HCT116 (cell line): ENCODE results near the gene S1PR1. TPM values are rescaled to one million over a fixed set of nuclear protein-coding genes. Genes with fewer than 3 reads are reported as not detected.

Source experiments
- ATAC-seq: fragments of 200-7000 bp; cut with Tn5 transposase; 2 replicates; pipeline ENCODE4 v1.9.1; 2020; ENCODE audit warnings: mild to moderate bottlenecking, moderate library complexity
- BruUV-seq: library from RNA; stranded (reverse); fragments of 400-500 nt; replicated peaks from 2 replicates; lab custom pipeline; 2021; lab: Mats Ljungman, UMichigan
- CTCF ChIA-PET: fragments of 300-600 bp; sonication (Branson Sonifier 250); formaldehyde crosslinking; loops from one replicate; lab custom pipeline; 2021; ENCODE audit warnings: antibody characterized with exemption; lab: Charles Lee
- POLR2A ChIA-PET: fragments of 300-600, 350-600 bp; sonication (Branson Sonifier 250); formaldehyde crosslinking; loops from one replicate; lab custom pipeline; 2021; ENCODE audit warnings: antibody characterized with exemption; lab: Charles Lee
- RAD21 ChIA-PET, 2 experiments: fragments of 300-600 bp; sonication (Branson Sonifier 250); formaldehyde crosslinking; loops; one replicate each; lab custom pipeline; 2023; ENCODE audit warnings: low total read pairs in 2 of 2; ENCODE audit not compliant: uncharacterized antibody in 2 of 2, unreplicated experiment in 2 of 2, low non-redundant PET in 1 of 2; lab: Charles Lee
- DNase-seq: peaks from one replicate; pipeline ENCODE4 v3.0.0-alpha.2; 2010; ENCODE audit warnings: low read depth, low spot score
- H2AFZ ChIP-seq: fragments of 200-600 bp; shearing (Covaris generic), sonication (generic); 2 replicates; pipeline ENCODE4 v1.6.1; 2017; ENCODE audit warnings: low read depth, mixed run types, mixed read lengths, antibody characterized with exemption, low read length; ENCODE audit not compliant: poor library complexity, severe bottlenecking
- H3K27ac ChIP-seq: 2 replicates; pipeline ENCODE4 v1.5.1; 2012; ENCODE audit warnings: low read depth, low read length
- H3K27me3 ChIP-seq: fragments of 200-600 bp; sonication (generic); 2 replicates; pipeline ENCODE4 v1.6.1; 2016; ENCODE audit warnings: mixed run types, low read length, mixed read lengths; ENCODE audit not compliant: insufficient read depth
- H3K36me3 ChIP-seq, 2 experiments: fragments of 200-500 bp in 1 of 2; fragments of 200-600 bp in 1 of 2; sonication (Bioruptor generic) in 1 of 2; sonication (generic) in 1 of 2; 2 replicates each; pipeline versions ENCODE4 v1.5.1 to v1.6.1; 2014 to 2016; ENCODE audit warnings: low read length in 2 of 2, inconsistent platforms in 1 of 2, mixed read lengths in 1 of 2, mixed run types in 1 of 2; ENCODE audit not compliant: insufficient read depth in 2 of 2, control insufficient read depth in 1 of 2
- H3K4me1 ChIP-seq, 2 experiments: fragments of 200-600 bp in 1 of 2; sonication (generic) in 1 of 2; 2 replicates each; pipeline versions ENCODE4 v1.5.1 to v1.6.1; 2012 to 2017; ENCODE audit warnings: low read length in 2 of 2, inconsistent platforms in 1 of 2, mild to moderate bottlenecking in 1 of 2, mixed read lengths in 1 of 2, mixed run types in 1 of 2, moderate library complexity in 1 of 2; ENCODE audit not compliant: insufficient read depth in 2 of 2, control insufficient read depth in 1 of 2
- H3K4me2 ChIP-seq: fragments of 200-600 bp; sonication (generic); 2 replicates; pipeline ENCODE4 v1.6.1; 2017; ENCODE audit warnings: mixed run types, low read length, mixed read lengths
- H3K4me3 ChIP-seq, 2 experiments: fragments of 200-600 bp in 1 of 2; sonication (generic) in 1 of 2; replicated peaks in 1 of 2; 2 replicates each; pipeline ENCODE4 v1.5.1; 2011 to 2016; ENCODE audit warnings: low read length in 2 of 2, control low read depth in 1 of 2, low read depth in 1 of 2, mild to moderate bottlenecking in 1 of 2, mixed read lengths in 1 of 2, mixed run types in 1 of 2
- H3K79me2 ChIP-seq: fragments of 200-600 bp; sonication (generic); 2 replicates; pipeline ENCODE4 v1.6.1; 2017; ENCODE audit warnings: mild to moderate bottlenecking, mixed run types, low read length, moderate library complexity, mixed read lengths; ENCODE audit not compliant: insufficient read depth
- H3K9ac ChIP-seq: fragments of 200-600 bp; sonication (generic); 2 replicates; pipeline ENCODE4 v1.6.1; 2016; ENCODE audit warnings: low read length, mixed read lengths
- H3K9me2 ChIP-seq: fragments of 200-600 bp; sonication (generic), shearing (Covaris generic); 2 replicates; pipeline ENCODE4 v1.6.1; 2017; ENCODE audit warnings: mixed run types, mild to moderate bottlenecking, moderate library complexity; ENCODE audit not compliant: insufficient read depth
- H3K9me3 ChIP-seq, 2 experiments: fragments of 200-500 bp in 1 of 2; fragments of 200-600 bp in 1 of 2; sonication (Bioruptor generic) in 1 of 2; sonication (generic) in 1 of 2; 2 replicates each; pipeline ENCODE4 v1.6.1; 2014 to 2017; ENCODE audit warnings: low read length in 2 of 2, mixed read lengths in 2 of 2, inconsistent platforms in 1 of 2, low read depth in 1 of 2, mild to moderate bottlenecking in 1 of 2, mixed run types in 1 of 2, moderate library complexity in 1 of 2; ENCODE audit not compliant: control insufficient read depth in 1 of 2, insufficient read depth in 1 of 2
- H4K20me1 ChIP-seq: fragments of 200-600 bp; sonication (generic), shearing (Covaris generic); 2 replicates; pipeline ENCODE4 v1.6.1; 2017; ENCODE audit warnings: mixed run types, mild to moderate bottlenecking, moderate library complexity; ENCODE audit not compliant: insufficient read depth
- CBX3 ChIP-seq: IDR thresholded peaks from 2 replicates; pipeline ENCODE4 v1.6.1; 2012; ENCODE audit warnings: low read depth
- CEBPB ChIP-seq: IDR thresholded peaks from 2 replicates; pipeline ENCODE4 v1.6.1; 2012; ENCODE audit warnings: low read depth
- CTCF ChIP-seq, 3 experiments: fragments of 200-600 bp in 1 of 3; sonication (generic) in 1 of 3; IDR thresholded peaks in 2 of 3; conservative IDR thresholded peaks in 1 of 3; 2 replicates each; pipeline ENCODE4 v1.5.1; 2012 to 2017; ENCODE audit warnings: low read depth in 2 of 3, low read length in 2 of 3, antibody characterized with exemption in 1 of 3, borderline replicate concordance in 1 of 3, control low read depth in 1 of 3, mild to moderate bottlenecking in 1 of 3, mixed read lengths in 1 of 3, mixed run types in 1 of 3, moderate library complexity in 1 of 3; ENCODE audit not compliant: insufficient read depth in 1 of 3
- EZH2phosphoT487 ChIP-seq: fragments of 200-600 bp; IDR thresholded peaks from 2 replicates; pipeline ENCODE4 v1.6.1; 2018; ENCODE audit warnings: antibody characterized with exemption, borderline replicate concordance
- REST ChIP-seq: IDR thresholded peaks from 2 replicates; pipeline ENCODE4 v1.6.1; 2012; ENCODE audit warnings: low read depth
- TCF7L2 ChIP-seq: IDR thresholded peaks from 2 replicates; pipeline ENCODE4 v1.7.0; 2011; ENCODE audit warnings: borderline replicate concordance, inconsistent platforms; ENCODE audit not compliant: insufficient read depth, insufficient read length; ENCODE audit errors: extremely low read depth
- ZFX ChIP-seq: fragments of 450-650 bp; IDR thresholded peaks from 2 replicates; pipeline ENCODE4 v1.6.1; 2017
- ZNF274 ChIP-seq: fragments of 200-500 bp; sonication (Bioruptor generic); IDR thresholded peaks from 2 replicates; pipeline ENCODE4 v1.6.1; 2014; ENCODE audit warnings: mild to moderate bottlenecking, low read depth, low read length, inconsistent platforms
- intact Hi-C: fragments of 100-400 bp; cut with micrococcal nuclease; formaldehyde crosslinking; loops from 2 replicates; pipeline ENCODE4 v1.10.0; 2022
- total RNA-seq: library from RNA; stranded (reverse); gene quantifications from one replicate; pipeline ENCODE4 v1.2.1, GENCODE V29; 2021; ENCODE audit not compliant: unreplicated experiment

Gene S1PR1
- total RNA-seq, 1 experiment from 2014 or later = 0.61 TPM

- ChIA-PET POLR2A (no interaction called here), CTCF (no interaction called here), RAD21 (no interaction called here)
- Histone ChIP-seq H2AFZ (no peak overlapping the region), H3K27ac (no peak overlapping the region), H3K79me2 (no peaks in the 10 kb centered on the region), H3K9me3 (no peaks in the 10 kb centered on the region), H3K9me2 (no peaks in the 10 kb centered on the region), H3K27me3 (no peaks in the 10 kb centered on the region), H3K4me1 (peaks cover 3 to 13% of the 10 kb centered on the region in 2 experiments; a peak in 3 of 4 replicates), H3K4me3 (no peak overlapping the region), H4K20me1 (no peaks in the 10 kb centered on the region), H3K4me2 (no peak overlapping the region), H3K36me3 (no peaks in the 10 kb centered on the region), H3K9ac (no peak overlapping the region)
- ATAC-seq (no peak), DNase-seq (no peak)
- intact Hi-C loops = no loop called here
- TF ChIP-seq ZNF274 (no peak), CBX3 (no peak), REST (no peak), CEBPB (no peak), ZFX (no peak), EZH2phosphoT487 (no peak), TCF7L2 (no peak), CTCF (IDR thresholded peaks at IDR 0.05 in 2 of 3, conservative IDR thresholded peaks at IDR 0.05 in 1 of 3; ENCODE audit: borderline replicate concordance in 1 of 3, insufficient read depth in 1 of 3, low read depth in 2 of 3, low read length in 2 of 3) (no peak)
- BruUV-seq = no TSS peak
Measured at GRCh38 chr1:101262630-101263348, 26.0 kb downstream of the S1PR1 start.
